A549 (cell line): ENCODE data around the gene GLIPR2. TPM values are rescaled to one million over a fixed set of nuclear protein-coding genes. Genes with fewer than 3 reads are reported as not detected.
"Not testable (repeated sequence)": the region's sequence is repeated elsewhere in the genome, so short reads cannot be mapped to it uniquely, and the experiment has no call there.

ENCODE experiments used
- ATAC-seq, 2 experiments: fragments of 200-7000 bp in 1 of 2; fragments of >200 bp in 1 of 2; cut with Nextera tagmentation in 1 of 2; cut with Tn5 transposase in 1 of 2; 3 replicates each; pipeline versions ENCODE4 v1.8.0 to v1.9.1; 2018 to 2020; ENCODE audit warnings: mild to moderate bottlenecking in 1 of 2, moderate library complexity in 1 of 2
- CTCF ChIA-PET: fragments of 300-600 bp; sonication (Branson Sonifier 250); formaldehyde crosslinking; extraction: SDS; loops from one replicate; lab custom pipeline; 2021; ENCODE audit warnings: antibody characterized with exemption, inconsistent platforms; lab: Yijun Ruan, JAX
- POLR2A ChIA-PET: fragments of 350-600 bp; formaldehyde crosslinking; extraction: SDS; loops from one replicate; lab custom pipeline; 2021; ENCODE audit warnings: antibody characterized with exemption, inconsistent platforms; lab: Yijun Ruan, JAX
- DNase-seq, 2 experiments: peaks; one replicate each; pipeline versions ENCODE4 v3.0.0 to v3.0.0-alpha.2; 2011 to 2016; ENCODE audit warnings: low read depth in 1 of 2, low spot score in 1 of 2
- FAIRE-seq: peaks from 2 replicates; lab custom pipeline; 2011; peaks lifted over from hg19 to GRCh38; lab: Jason Lieb, UNC
- H3K27ac ChIP-seq, 2 experiments: fragments of >200 bp; sonication (Bioruptor Twin); formaldehyde crosslinking; 3 replicates each; pipeline ENCODE4 v1.5.1; 2016 to 2017
- H3K4me1 ChIP-seq: fragments of >200 bp; sonication (Bioruptor Twin); formaldehyde crosslinking; 3 replicates; pipeline ENCODE4 v1.6.1; 2016
- H3K4me2 ChIP-seq: fragments of >200 bp; sonication (Bioruptor Twin); formaldehyde crosslinking; 3 replicates; pipeline ENCODE4 v1.6.1; 2016
- H3K4me3 ChIP-seq: fragments of >200 bp; sonication (Bioruptor Twin); formaldehyde crosslinking; 3 replicates; pipeline ENCODE4 v1.5.1; 2016
- H3K9me3 ChIP-seq: fragments of >200 bp; sonication (Bioruptor Twin); formaldehyde crosslinking; 3 replicates; pipeline ENCODE4 v1.6.1; 2016
- ATOH8 ChIP-seq: fragments of 250-450 bp; sonication (Bioruptor Pico); IDR thresholded peaks from 2 replicates; pipeline ENCODE4 v1.5.0; 2020; ENCODE audit warnings: low read depth, mild to moderate bottlenecking, moderate library complexity
- EHF ChIP-seq: fragments of 250-450 bp; sonication (Bioruptor Pico); IDR thresholded peaks from 2 replicates; pipeline ENCODE4 v1.5.0; 2020; ENCODE audit warnings: mild to moderate bottlenecking
- EP300 ChIP-seq, 2 experiments: fragments of >200 bp; sonication (Bioruptor Twin); formaldehyde crosslinking; IDR thresholded peaks; 2 replicates in 1 of 2; 3 replicates in 1 of 2; pipeline ENCODE4 v1.6.1; 2016 to 2017
- ESRRA ChIP-seq: fragments of 150-350 bp; IDR thresholded peaks from 2 replicates; pipeline ENCODE4 v1.6.1; 2014; ENCODE audit warnings: mild to moderate bottlenecking, low read length, borderline replicate concordance
- FOSL2 ChIP-seq, 2 experiments: fragments of 450-650 bp in 1 of 2; fragments of >200 bp in 1 of 2; sonication (Bioruptor Twin) in 1 of 2; formaldehyde crosslinking; IDR thresholded peaks; 2 replicates each; pipeline versions ENCODE4 v1.5.0 to v1.6.1; 2016 to 2020; ENCODE audit warnings: mild to moderate bottlenecking in 1 of 2, moderate library complexity in 1 of 2
- HMGXB4 ChIP-seq: fragments of 250-450 bp; sonication (Bioruptor Pico); IDR thresholded peaks from 2 replicates; pipeline ENCODE4 v1.5.0; 2021; ENCODE audit warnings: mild to moderate bottlenecking, moderate library complexity, borderline replicate concordance
- KDM5A ChIP-seq: fragments of 200-600 bp; sonication (generic); IDR thresholded peaks from 2 replicates; pipeline ENCODE4 v1.6.1; 2016; ENCODE audit warnings: antibody characterized with exemption, mild to moderate bottlenecking
- MAFK ChIP-seq: fragments of 450-650 bp; IDR thresholded peaks from 2 replicates; pipeline ENCODE4 v1.6.1; 2014; ENCODE audit not compliant: partially characterized antibody
- MAZ ChIP-seq: fragments of 150-350 bp; IDR thresholded peaks from 2 replicates; pipeline ENCODE4 v1.6.1; 2014; ENCODE audit warnings: antibody characterized with exemption, low read depth, low read length, borderline replicate concordance
- NPAS2 ChIP-seq: fragments of 250-450 bp; sonication (Bioruptor Pico); IDR thresholded peaks from 2 replicates; pipeline ENCODE4 v1.8.0; 2022; ENCODE audit warnings: mild to moderate bottlenecking, moderate library complexity, borderline replicate concordance
- PHF8 ChIP-seq: fragments of 200-600 bp; sonication (generic); IDR thresholded peaks from 2 replicates; pipeline ENCODE4 v1.6.1; 2016; ENCODE audit warnings: low read depth, mild to moderate bottlenecking, antibody characterized with exemption, moderate library complexity, borderline replicate concordance
- RARB ChIP-seq: fragments of 250-450 bp; sonication (Bioruptor Pico); IDR thresholded peaks from 2 replicates; pipeline ENCODE4 v1.8.0; 2021; ENCODE audit warnings: mild to moderate bottlenecking, moderate library complexity
- RNF2 ChIP-seq: fragments of 200-600 bp; sonication (generic); IDR thresholded peaks from 2 replicates; pipeline ENCODE4 v1.6.1; 2016; ENCODE audit warnings: low read depth, mild to moderate bottlenecking, antibody characterized with exemption, moderate library complexity, borderline replicate concordance
- SMC3 ChIP-seq: fragments of >200 bp; sonication (Bioruptor Twin); formaldehyde crosslinking; IDR thresholded peaks from 3 replicates; pipeline ENCODE4 v1.6.1; 2018; ENCODE audit warnings: inconsistent platforms
- TFCP2L1 ChIP-seq: fragments of 250-450 bp; sonication (Bioruptor Pico); IDR thresholded peaks from 2 replicates; pipeline ENCODE4 v1.5.0; 2021; ENCODE audit warnings: mild to moderate bottlenecking
- ZC3H11A ChIP-seq: fragments of 450-650 bp; IDR thresholded peaks from 2 replicates; pipeline ENCODE4 v1.6.1; 2014; ENCODE audit warnings: antibody characterized with exemption, mild to moderate bottlenecking
- ZFP36 ChIP-seq: fragments of 450-650 bp; IDR thresholded peaks from 2 replicates; pipeline ENCODE4 v1.6.1; 2014; ENCODE audit warnings: borderline replicate concordance; ENCODE audit not compliant: partially characterized antibody
- ZSCAN20 ChIP-seq: fragments of 250-450 bp; sonication (Bioruptor Pico); IDR thresholded peaks from 2 replicates; pipeline ENCODE4 v1.8.0; 2022; ENCODE audit warnings: mild to moderate bottlenecking, moderate library complexity
- WGBS: methylation state at CpG from one replicate; pipeline ENCODE4 v1.1.6; 2017; ENCODE audit errors: missing lambda C conversion rate; 5-methylcytosine and 5-hydroxymethylcytosine counted together
- polyA plus RNA-seq, 4 experiments: library from polyadenylated mRNA; depleted of rRNA in 3 of 4; stranded (reverse); fragments of >200 nt; fragmentation: RNase III in 1 of 4; extraction: RNeasy Plus Mini Kit Qiagen cat#74134 plus additional on column Dnase treatment in 1 of 4; gene quantifications; 2 replicates in 3 of 4; 3 replicates in 1 of 4; pipeline ENCODE4 v1.2.3, GENCODE V29; 2011 to 2017
- TF ChIP-seq, protein P1 (sequence below): IDR thresholded peaks from 2 replicates; pipeline ENCODE4 v1.6.1; 2012
- TF ChIP-seq, protein P2 (sequence below): IDR thresholded peaks from 2 replicates; pipeline ENCODE4 v1.6.1; 2012
- TF ChIP-seq, protein P3 (sequence below): fragments of 450-650 bp; IDR thresholded peaks from 2 replicates; pipeline ENCODE4 v1.6.1; 2014; ENCODE audit warnings: antibody characterized with exemption

GLIPR2 gene
- polyA plus RNA-seq, 2 of the 4 experiments (the other 2 are of a cell fraction) = 9.0 to 16.0 TPM

- H3K4me1 ChIP-seq, H3K27ac ChIP-seq, FAIRE-seq, ATAC-seq, H3K4me2 ChIP-seq, DNase-seq, H3K4me3 ChIP-seq, POLR2A ChIA-PET, H3K9me3 ChIP-seq: not testable (repeated sequence)
- CTCF ChIA-PET = interaction anchor here (1.2 to 1.8 kb wide), 2 partner anchors 10 to 13 kb away, joined by 3 to 4 read pairs; no protein-coding TSS in a partner anchor
- 44% methylated on average over 6 of the region's 6 CpGs for WGBS
Observed at GRCh38 chr9:36180243-36180642, 43.7 kb downstream of the GLIPR2 start.

GRCh38 chr9:36187414-36187813 lies 50.9 kb downstream of the GLIPR2 start:
- TF ChIP-seq RNF2 (no peak), ZFP36 (no peak), NPAS2 (CRISPR knock-in tag) (no peak), MAFK (no peak), FOSL2 (IDR thresholded peaks at IDR 0.05) (no peak), FOSL2 (CRISPR knock-in tag; IDR thresholded peaks at IDR 0.05) (no peak), MAZ (no peak), EP300 (IDR thresholded peaks at IDR 0.05) (no peak), ZC3H11A (no peak), ATOH8 (CRISPR knock-in tag) (no peak), SMC3 (no peak), ESRRA (no peak), KDM5A (no peak)
- H3K27ac ChIP-seq = no peak overlapping the region
- H3K4me2 ChIP-seq = no peak overlapping the region
- no peaks in the 10 kb centered on the region for H3K9me3 ChIP-seq
- DNase-seq = no peak
- ATAC-seq = no peak
- FAIRE-seq = no peak
- POLR2A ChIA-PET = no interaction called here
- peaks cover 13% of the 10 kb centered on the region for H3K4me1 ChIP-seq
- no peak overlapping the region for H3K4me3 ChIP-seq
- CTCF ChIA-PET = interaction anchor here (1.1 to 2.1 kb wide), 2 partner anchors 84 to 141 kb away, joined by 4 to 6 read pairs; no protein-coding TSS in a partner anchor

- CTCF ChIA-PET = interaction anchor here (1.4 to 6.6 kb wide), 6 partner anchors 15 to 164 kb away, joined by 5 to 61 read pairs (median 14); partner anchors contain the start of gene CCIN
- WGBS = 91% methylated on average over 5 of the region's 5 CpGs
- POLR2A ChIA-PET = no interaction called here
Observed at GRCh38 chr9:36188212-36188611, 51.7 kb downstream of the GLIPR2 start.

More at GRCh38 chr9:36188212-36188611, 51.7 kb downstream of the GLIPR2 start:
- no peak for DNase-seq
- no peak overlapping the region for H3K27ac ChIP-seq
- H3K4me3 ChIP-seq = no peak overlapping the region
- ATAC-seq = no peak
- FAIRE-seq = no peak
- TF ChIP-seq, protein P1, sequence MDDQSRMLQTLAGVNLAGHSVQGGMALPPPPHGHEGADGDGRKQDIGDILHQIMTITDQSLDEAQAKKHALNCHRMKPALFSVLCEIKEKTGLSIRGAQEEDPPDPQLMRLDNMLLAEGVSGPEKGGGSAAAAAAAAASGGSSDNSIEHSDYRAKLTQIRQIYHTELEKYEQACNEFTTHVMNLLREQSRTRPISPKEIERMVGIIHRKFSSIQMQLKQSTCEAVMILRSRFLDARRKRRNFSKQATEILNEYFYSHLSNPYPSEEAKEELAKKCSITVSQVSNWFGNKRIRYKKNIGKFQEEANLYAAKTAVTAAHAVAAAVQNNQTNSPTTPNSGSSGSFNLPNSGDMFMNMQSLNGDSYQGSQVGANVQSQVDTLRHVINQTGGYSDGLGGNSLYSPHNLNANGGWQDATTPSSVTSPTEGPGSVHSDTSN = no peak
- TF ChIP-seq ZFP36 (no peak), ZSCAN20 (no peak), EHF (CRISPR knock-in tag) (no peak), KDM5A (no peak), PHF8 (no peak), TFCP2L1 (CRISPR knock-in tag) (no peak), HMGXB4 (CRISPR knock-in tag) (no peak), RNF2 (no peak), RARB (CRISPR knock-in tag) (no peak)
- TF ChIP-seq, protein P2, sequence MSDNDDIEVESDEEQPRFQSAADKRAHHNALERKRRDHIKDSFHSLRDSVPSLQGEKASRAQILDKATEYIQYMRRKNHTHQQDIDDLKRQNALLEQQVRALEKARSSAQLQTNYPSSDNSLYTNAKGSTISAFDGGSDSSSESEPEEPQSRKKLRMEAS = no peak
- TF ChIP-seq, protein P3, sequence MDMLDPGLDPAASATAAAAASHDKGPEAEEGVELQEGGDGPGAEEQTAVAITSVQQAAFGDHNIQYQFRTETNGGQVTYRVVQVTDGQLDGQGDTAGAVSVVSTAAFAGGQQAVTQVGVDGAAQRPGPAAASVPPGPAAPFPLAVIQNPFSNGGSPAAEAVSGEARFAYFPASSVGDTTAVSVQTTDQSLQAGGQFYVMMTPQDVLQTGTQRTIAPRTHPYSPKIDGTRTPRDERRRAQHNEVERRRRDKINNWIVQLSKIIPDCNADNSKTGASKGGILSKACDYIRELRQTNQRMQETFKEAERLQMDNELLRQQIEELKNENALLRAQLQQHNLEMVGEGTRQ = no peak
- no peaks in the 10 kb centered on the region for H3K9me3 ChIP-seq
- no peak overlapping the region for H3K4me2 ChIP-seq
- H3K4me1 ChIP-seq = peaks cover 21% of the 10 kb centered on the region
